ENCODE data around the gene MBD5.

DNA sequence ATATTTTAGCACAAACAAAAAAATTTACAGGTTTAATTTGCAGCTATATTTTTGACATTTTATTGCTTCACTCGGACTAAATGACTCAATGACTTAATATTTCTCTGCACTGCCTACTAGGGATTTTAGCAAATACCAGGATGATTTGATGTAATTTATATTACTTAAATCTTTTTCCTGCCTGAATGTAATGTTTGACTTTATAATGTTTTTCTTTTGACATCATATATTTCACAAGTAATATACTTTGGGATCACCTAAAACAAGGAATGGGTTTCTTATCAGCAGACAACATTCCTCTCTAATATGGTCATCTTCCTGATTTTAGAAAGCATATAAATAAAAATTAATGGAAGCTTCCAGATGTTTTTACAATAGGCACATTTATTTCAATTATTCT, 370.4 kb downstream of the MBD5 start:
- TF ChIP-seq EZH2 (IDR thresholded peaks at IDR 0.05; ENCODE audit: low read length, unreplicated experiment) (no peak), EZH2phosphoT487 (IDR thresholded peaks at IDR 0.05; ENCODE audit: borderline replicate concordance, low read length) (no peak)
- TF ChIP-seq, protein P1, sequence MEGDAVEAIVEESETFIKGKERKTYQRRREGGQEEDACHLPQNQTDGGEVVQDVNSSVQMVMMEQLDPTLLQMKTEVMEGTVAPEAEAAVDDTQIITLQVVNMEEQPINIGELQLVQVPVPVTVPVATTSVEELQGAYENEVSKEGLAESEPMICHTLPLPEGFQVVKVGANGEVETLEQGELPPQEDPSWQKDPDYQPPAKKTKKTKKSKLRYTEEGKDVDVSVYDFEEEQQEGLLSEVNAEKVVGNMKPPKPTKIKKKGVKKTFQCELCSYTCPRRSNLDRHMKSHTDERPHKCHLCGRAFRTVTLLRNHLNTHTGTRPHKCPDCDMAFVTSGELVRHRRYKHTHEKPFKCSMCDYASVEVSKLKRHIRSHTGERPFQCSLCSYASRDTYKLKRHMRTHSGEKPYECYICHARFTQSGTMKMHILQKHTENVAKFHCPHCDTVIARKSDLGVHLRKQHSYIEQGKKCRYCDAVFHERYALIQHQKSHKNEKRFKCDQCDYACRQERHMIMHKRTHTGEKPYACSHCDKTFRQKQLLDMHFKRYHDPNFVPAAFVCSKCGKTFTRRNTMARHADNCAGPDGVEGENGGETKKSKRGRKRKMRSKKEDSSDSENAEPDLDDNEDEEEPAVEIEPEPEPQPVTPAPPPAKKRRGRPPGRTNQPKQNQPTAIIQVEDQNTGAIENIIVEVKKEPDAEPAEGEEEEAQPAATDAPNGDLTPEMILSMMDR (conservative IDR thresholded peaks at IDR 0.05; ENCODE audit: low read depth, low read length), result no peak
